WERI-Rb-1 (cell line): ENCODE data around the gene DAP.

Source experiments
- DNase-seq: peaks from one replicate; pipeline ENCODE4 v3.0.0-alpha.2; 2020
- H3K27ac ChIP-seq: fragments of 250-450 bp; sonication (Bioruptor Pico); 2 replicates; pipeline ENCODE4 v1.5.1; 2020; ENCODE audit warnings: mild to moderate bottlenecking, moderate library complexity
- H3K27me3 ChIP-seq: fragments of 250-450 bp; sonication (Bioruptor Pico); 2 replicates; pipeline ENCODE4 v1.5.1; 2021; ENCODE audit warnings: mild to moderate bottlenecking, low read depth, moderate library complexity; ENCODE audit not compliant: insufficient read depth, severe bottlenecking
- H3K36me3 ChIP-seq: fragments of 250-450 bp; sonication (Bioruptor Pico); 2 replicates; pipeline ENCODE4 v1.5.1; 2020; ENCODE audit warnings: mild to moderate bottlenecking, moderate library complexity
- H3K4me3 ChIP-seq: 2 replicates; pipeline ENCODE4 v1.5.1; 2011; ENCODE audit warnings: low read depth, mild to moderate bottlenecking, control low read depth, low read length
- H3K9me3 ChIP-seq: fragments of 250-450 bp; sonication (Bioruptor Pico); 2 replicates; pipeline ENCODE4 v1.5.1; 2021; ENCODE audit warnings: mild to moderate bottlenecking, moderate library complexity; ENCODE audit not compliant: severe bottlenecking
- TF ChIP-seq, protein P1 (sequence below): IDR thresholded peaks from 2 replicates; pipeline ENCODE4 v1.5.1; 2011; ENCODE audit warnings: low read depth, mild to moderate bottlenecking, control low read depth, inconsistent platforms, low read length

Gene DAP

GRCh38 chr5:10675177-10675700 is 85.8 kb downstream of the DAP start:
- Histone ChIP-seq H3K27ac (peak overlapping the region; percentile 53), H3K4me3 (no peak overlapping the region; the same call in 1 of the 2 replicates), H3K36me3 (peaks cover 14% of the 10 kb centered on the region), H3K9me3 (no peaks in the 10 kb centered on the region), H3K27me3 (no peaks in the 10 kb centered on the region)
- TF ChIP-seq, protein P1, sequence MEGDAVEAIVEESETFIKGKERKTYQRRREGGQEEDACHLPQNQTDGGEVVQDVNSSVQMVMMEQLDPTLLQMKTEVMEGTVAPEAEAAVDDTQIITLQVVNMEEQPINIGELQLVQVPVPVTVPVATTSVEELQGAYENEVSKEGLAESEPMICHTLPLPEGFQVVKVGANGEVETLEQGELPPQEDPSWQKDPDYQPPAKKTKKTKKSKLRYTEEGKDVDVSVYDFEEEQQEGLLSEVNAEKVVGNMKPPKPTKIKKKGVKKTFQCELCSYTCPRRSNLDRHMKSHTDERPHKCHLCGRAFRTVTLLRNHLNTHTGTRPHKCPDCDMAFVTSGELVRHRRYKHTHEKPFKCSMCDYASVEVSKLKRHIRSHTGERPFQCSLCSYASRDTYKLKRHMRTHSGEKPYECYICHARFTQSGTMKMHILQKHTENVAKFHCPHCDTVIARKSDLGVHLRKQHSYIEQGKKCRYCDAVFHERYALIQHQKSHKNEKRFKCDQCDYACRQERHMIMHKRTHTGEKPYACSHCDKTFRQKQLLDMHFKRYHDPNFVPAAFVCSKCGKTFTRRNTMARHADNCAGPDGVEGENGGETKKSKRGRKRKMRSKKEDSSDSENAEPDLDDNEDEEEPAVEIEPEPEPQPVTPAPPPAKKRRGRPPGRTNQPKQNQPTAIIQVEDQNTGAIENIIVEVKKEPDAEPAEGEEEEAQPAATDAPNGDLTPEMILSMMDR: no peak
- DNase-seq: peak; percentile 73

DNA sequence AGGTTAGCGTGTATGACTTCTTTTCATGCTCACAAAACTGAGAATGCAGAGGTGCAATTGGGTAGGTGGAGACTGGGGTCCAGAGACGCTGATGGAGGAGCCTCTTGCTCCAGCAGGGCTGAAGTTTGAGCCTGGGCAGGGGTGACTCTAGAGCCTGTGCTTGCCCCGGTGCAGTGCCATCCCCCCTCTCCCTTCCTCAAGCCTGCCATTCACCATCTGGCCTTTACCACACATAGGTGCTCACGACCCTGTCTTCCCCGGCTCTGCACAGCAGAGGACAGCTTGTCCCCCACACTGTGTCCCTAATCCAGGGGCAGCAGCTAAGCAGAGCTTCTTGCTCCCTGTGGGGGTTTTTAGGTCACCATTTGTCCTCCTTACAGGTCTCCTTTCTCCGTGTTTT is 86.5 kb downstream of the DAP start:
- TF ChIP-seq, protein P1: no peak
- Histone ChIP-seq H3K27ac (peak overlapping the region; percentile 53), H3K27me3 (no peaks in the 10 kb centered on the region), H3K4me3 (no peak overlapping the region), H3K9me3 (no peaks in the 10 kb centered on the region), H3K36me3 (peaks cover 7% of the 10 kb centered on the region)
- DNase-seq: peak; percentile 90

GRCh38 chr5:10674096-10674495 is 86.9 kb downstream of the DAP start:
- Histone ChIP-seq H3K27ac (peak overlapping the region; percentile 53), H3K36me3 (peaks cover 7% of the 10 kb centered on the region), H3K4me3 (no peak overlapping the region), H3K9me3 (no peaks in the 10 kb centered on the region), H3K27me3 (no peaks in the 10 kb centered on the region)
- no peak for DNase-seq
- TF ChIP-seq, protein P1: no peak

GRCh38 chr5:10673407-10673806 is 87.6 kb downstream of the DAP start:
- Histone ChIP-seq H3K27me3 (no peaks in the 10 kb centered on the region), H3K4me3 (no peak overlapping the region), H3K36me3 (peaks cover 7% of the 10 kb centered on the region), H3K27ac (no peak overlapping the region), H3K9me3 (peaks cover 2% of the 10 kb centered on the region)
- TF ChIP-seq, protein P1: no peak
- DNase-seq: no peak

GRCh38 chr5:10673017-10673389 is 88.0 kb downstream of the DAP start:
- peaks cover 7% of the 10 kb centered on the region for H3K36me3 ChIP-seq
- H3K9me3 ChIP-seq: peaks cover 5% of the 10 kb centered on the region
- TF ChIP-seq, protein P1: no peak
- DNase-seq: no peak
- no peaks in the 10 kb centered on the region for H3K27me3 ChIP-seq
- H3K27ac ChIP-seq: no peak overlapping the region
- H3K4me3 ChIP-seq: no peak overlapping the region
